Measurements from ENCODE around the gene MIPOL1. TPM values are rescaled to one million over a fixed set of nuclear protein-coding genes. Genes with fewer than 3 reads are reported as not detected.

The MIPOL1 gene
- total RNA-seq, 4 donors from 2014 or later: 17.0 to 43.4 (median 30.2) TPM

GRCh38 chr14:37328673-37329072 lies 130.9 kb downstream of the MIPOL1 start:
- H3K36me3 ChIP-seq: no peaks in the 10 kb centered on the region
- H3K4me1 ChIP-seq: no peaks in the 10 kb centered on the region
- H3K27ac ChIP-seq: no peak overlapping the region
- WGBS, 2 donors: 95 to 99% methylated on average over 1 of the region's 1 CpG
- H3K4me3 ChIP-seq (replicated peaks in 1 of 3): no peak overlapping the region
- intact Hi-C loops (cut with DNase I): no loop called here
- no peaks in the 10 kb centered on the region for H3K27me3 ChIP-seq
- no peak for TF ChIP-seq POLR2A (IDR thresholded peaks at IDR 0.05)
- TF ChIP-seq CTCF (IDR thresholded peaks at IDR 0.05): no peak
- DNase-seq: no peak
- no peaks in the 10 kb centered on the region for H3K9me3 ChIP-seq

- Histone ChIP-seq H3K9me3 (no peaks in the 10 kb centered on the region), H3K27ac (no peak overlapping the region), H3K36me3 (no peaks in the 10 kb centered on the region), H3K27me3 (no peaks in the 10 kb centered on the region), H3K4me1 (no peaks in the 10 kb centered on the region), H3K4me3 (replicated peaks in 1 of 3) (no peak overlapping the region)
- DNase-seq: no peak
- TF ChIP-seq POLR2A (IDR thresholded peaks at IDR 0.05): no peak
- TF ChIP-seq CTCF (IDR thresholded peaks at IDR 0.05): no peak
- WGBS, 2 donors: 88 to 91% methylated on average over 2 of the region's 2 CpGs
- intact Hi-C loops (cut with DNase I): no loop called here
Observed at GRCh38 chr14:37329189-37330001, 131.7 kb downstream of the MIPOL1 start.

- no peak for DNase-seq
- Histone ChIP-seq H3K4me1 (no peaks in the 10 kb centered on the region), H3K36me3 (no peaks in the 10 kb centered on the region), H3K4me3 (replicated peaks in 1 of 3) (no peak overlapping the region), H3K27me3 (no peaks in the 10 kb centered on the region), H3K27ac (no peak overlapping the region), H3K9me3 (no peaks in the 10 kb centered on the region)
- no peak for TF ChIP-seq CTCF (IDR thresholded peaks at IDR 0.05)
- TF ChIP-seq POLR2A (IDR thresholded peaks at IDR 0.05): no peak
- intact Hi-C loops (cut with DNase I): no loop called here
Observed at GRCh38 chr14:37330910-37331309, 133.2 kb downstream of the MIPOL1 start.

- no peak for TF ChIP-seq POLR2A (IDR thresholded peaks at IDR 0.05)
- TF ChIP-seq CTCF (IDR thresholded peaks at IDR 0.05): no peak
- no peak overlapping the region for H3K27ac ChIP-seq
- H3K27me3 ChIP-seq: no peaks in the 10 kb centered on the region
- WGBS, 2 donors: 85% methylated on average over 4 of the region's 4 CpGs
- H3K4me3 ChIP-seq (replicated peaks in 1 of 3): no peak overlapping the region
- no peaks in the 10 kb centered on the region for H3K9me3 ChIP-seq
- no peaks in the 10 kb centered on the region for H3K36me3 ChIP-seq
- no peaks in the 10 kb centered on the region for H3K4me1 ChIP-seq
- intact Hi-C loops (cut with DNase I): no loop called here
- no peak for DNase-seq
Observed at GRCh38 chr14:37340353-37340752, 142.6 kb downstream of the MIPOL1 start.

- no peaks in the 10 kb centered on the region for H3K36me3 ChIP-seq
- DNase-seq: no peak
- intact Hi-C loops (cut with DNase I): no loop called here
- no peak overlapping the region for H3K4me3 ChIP-seq (replicated peaks in 1 of 3)
- H3K4me1 ChIP-seq: no peaks in the 10 kb centered on the region
- H3K9me3 ChIP-seq: no peaks in the 10 kb centered on the region
- no peaks in the 10 kb centered on the region for H3K27me3 ChIP-seq
- TF ChIP-seq CTCF (IDR thresholded peaks at IDR 0.05) (no peak), POLR2A (IDR thresholded peaks at IDR 0.05) (no peak)
- no peak overlapping the region for H3K27ac ChIP-seq
- WGBS, 2 donors: 59 to 68% methylated on average over 3 of the region's 3 CpGs
Observed at GRCh38 chr14:37343307-37344094, 145.8 kb downstream of the MIPOL1 start.
